ENCODE data around the gene CAMKMT. TPM values are rescaled to one million over a fixed set of nuclear protein-coding genes. Genes with fewer than 3 reads are reported as not detected.

Gene CAMKMT
- total RNA-seq, 3 donors from 2014 or later (not counting 1 experiment from before 2014, with no cell fraction given), result 18.1 to 25.0 (median 20.6) TPM

- TF ChIP-seq, protein P1, sequence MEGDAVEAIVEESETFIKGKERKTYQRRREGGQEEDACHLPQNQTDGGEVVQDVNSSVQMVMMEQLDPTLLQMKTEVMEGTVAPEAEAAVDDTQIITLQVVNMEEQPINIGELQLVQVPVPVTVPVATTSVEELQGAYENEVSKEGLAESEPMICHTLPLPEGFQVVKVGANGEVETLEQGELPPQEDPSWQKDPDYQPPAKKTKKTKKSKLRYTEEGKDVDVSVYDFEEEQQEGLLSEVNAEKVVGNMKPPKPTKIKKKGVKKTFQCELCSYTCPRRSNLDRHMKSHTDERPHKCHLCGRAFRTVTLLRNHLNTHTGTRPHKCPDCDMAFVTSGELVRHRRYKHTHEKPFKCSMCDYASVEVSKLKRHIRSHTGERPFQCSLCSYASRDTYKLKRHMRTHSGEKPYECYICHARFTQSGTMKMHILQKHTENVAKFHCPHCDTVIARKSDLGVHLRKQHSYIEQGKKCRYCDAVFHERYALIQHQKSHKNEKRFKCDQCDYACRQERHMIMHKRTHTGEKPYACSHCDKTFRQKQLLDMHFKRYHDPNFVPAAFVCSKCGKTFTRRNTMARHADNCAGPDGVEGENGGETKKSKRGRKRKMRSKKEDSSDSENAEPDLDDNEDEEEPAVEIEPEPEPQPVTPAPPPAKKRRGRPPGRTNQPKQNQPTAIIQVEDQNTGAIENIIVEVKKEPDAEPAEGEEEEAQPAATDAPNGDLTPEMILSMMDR (IDR thresholded peaks at IDR 0.05), result no peak
- 26% methylated on average over 2 of the region's 3 CpGs for WGBS (ENCODE audit: insufficient coverage)
- Mint-ChIP-seq H3K4me1 (peaks cover 9 to 14% of the 10 kb centered on the region in 2 donors), H3K4me3 (no peak overlapping the region), H3K27ac (peak overlapping the region in 1 of 2 donors; percentile 58), H3K27me3 (ENCODE audit: low read depth in 2 of 2) (no peaks in the 10 kb centered on the region), H3K9me3 (no peaks in the 10 kb centered on the region), H3K36me3 (no peaks in the 10 kb centered on the region)
- DNase-seq (no peak), ATAC-seq (no peak)
- Histone ChIP-seq H3K9me3 (ENCODE audit: control insufficient read depth, insufficient read depth, low read length) (no peaks in the 10 kb centered on the region), H3K36me3 (ENCODE audit: control insufficient read depth, insufficient read depth, low read length) (no peaks in the 10 kb centered on the region), H3K27ac (ENCODE audit: low read length) (peak overlapping the region; percentile 59), H3K4me1 (ENCODE audit: control insufficient read depth, insufficient read depth, low read length) (peaks cover 3% of the 10 kb centered on the region), H3K27me3 (ENCODE audit: control insufficient read depth, insufficient read depth, low read length) (no peaks in the 10 kb centered on the region), H3K4me3 (ENCODE audit: low read length) (no peak overlapping the region)
- intact Hi-C loops (cut with micrococcal nuclease), result no loop called here
Measured at GRCh38 chr2:44708661-44709000, 346.9 kb downstream of the CAMKMT start.

DNA sequence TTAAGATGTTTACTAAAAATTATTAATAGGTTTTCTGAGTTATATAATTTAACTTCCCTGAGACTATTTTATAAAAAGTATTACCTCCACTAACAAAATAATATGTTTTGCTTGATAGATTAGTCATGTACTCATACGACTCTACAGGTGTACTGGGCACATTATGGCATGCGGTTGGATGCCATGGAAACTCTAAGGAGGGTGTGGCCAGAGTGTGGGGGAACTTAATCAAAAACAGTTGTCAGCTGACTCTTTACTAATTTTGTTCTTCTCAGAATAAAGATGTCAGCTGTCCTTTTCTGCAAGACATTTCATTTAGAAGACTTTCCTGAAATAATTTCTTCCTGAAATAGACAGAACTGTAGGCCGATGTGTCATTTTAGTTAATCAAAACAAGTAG is 351.4 kb downstream of the CAMKMT start:
- no peaks in the 10 kb centered on the region for H3K27me3 ChIP-seq (ENCODE audit: control insufficient read depth, insufficient read depth, low read length)
- intact Hi-C loops (cut with micrococcal nuclease), result no loop called here
- H3K4me1 ChIP-seq (ENCODE audit: control insufficient read depth, insufficient read depth, low read length), result peaks cover 3% of the 10 kb centered on the region
- ATAC-seq, result no peak
- TF ChIP-seq, protein P1 (IDR thresholded peaks at IDR 0.05), result no peak
- no peaks in the 10 kb centered on the region for H3K9me3 Mint-ChIP-seq
- no peak overlapping the region for H3K4me3 Mint-ChIP-seq
- no peaks in the 10 kb centered on the region for H3K27me3 Mint-ChIP-seq (ENCODE audit: low read depth in 2 of 2)
- no peak overlapping the region for H3K27ac Mint-ChIP-seq
- DNase-seq, result no peak
- no peaks in the 10 kb centered on the region for H3K9me3 ChIP-seq (ENCODE audit: control insufficient read depth, insufficient read depth, low read length)
- H3K36me3 Mint-ChIP-seq, result no peaks in the 10 kb centered on the region
- peak overlapping the region; percentile 25 for H3K27ac ChIP-seq (ENCODE audit: low read length)
- H3K36me3 ChIP-seq (ENCODE audit: control insufficient read depth, insufficient read depth, low read length), result no peaks in the 10 kb centered on the region
- H3K4me1 Mint-ChIP-seq, result peaks cover 7 to 11% of the 10 kb centered on the region in 2 donors
- H3K4me3 ChIP-seq (ENCODE audit: low read length), result no peak overlapping the region
- WGBS (ENCODE audit: insufficient coverage), result 58% methylated on average over 2 of the region's 3 CpGs

- peaks cover 3% of the 10 kb centered on the region for H3K4me1 ChIP-seq (ENCODE audit: control insufficient read depth, insufficient read depth, low read length)
- no peak overlapping the region for H3K4me3 ChIP-seq (ENCODE audit: low read length)
- Mint-ChIP-seq H3K9me3 (no peaks in the 10 kb centered on the region), H3K4me3 (no peak overlapping the region), H3K36me3 (no peaks in the 10 kb centered on the region), H3K27me3 (ENCODE audit: low read depth in 2 of 2) (no peaks in the 10 kb centered on the region), H3K4me1 (peaks cover 0 to 5% of the 10 kb centered on the region in 2 donors), H3K27ac (no peak overlapping the region)
- intact Hi-C loops (cut with micrococcal nuclease), result no loop called here
- TF ChIP-seq, protein P1 (IDR thresholded peaks at IDR 0.05), result no peak
- DNase-seq (no peak), ATAC-seq (no peak)
- 97% methylated on average over 3 of the region's 3 CpGs for WGBS (ENCODE audit: insufficient coverage)
- no peaks in the 10 kb centered on the region for H3K9me3 ChIP-seq (ENCODE audit: control insufficient read depth, insufficient read depth, low read length)
- no peaks in the 10 kb centered on the region for H3K36me3 ChIP-seq (ENCODE audit: control insufficient read depth, insufficient read depth, low read length)
- H3K27ac ChIP-seq (ENCODE audit: low read length), result no peak overlapping the region
- H3K27me3 ChIP-seq (ENCODE audit: control insufficient read depth, insufficient read depth, low read length), result no peaks in the 10 kb centered on the region
Measured at GRCh38 chr2:44715671-44716081, 353.9 kb downstream of the CAMKMT start.

DNA sequence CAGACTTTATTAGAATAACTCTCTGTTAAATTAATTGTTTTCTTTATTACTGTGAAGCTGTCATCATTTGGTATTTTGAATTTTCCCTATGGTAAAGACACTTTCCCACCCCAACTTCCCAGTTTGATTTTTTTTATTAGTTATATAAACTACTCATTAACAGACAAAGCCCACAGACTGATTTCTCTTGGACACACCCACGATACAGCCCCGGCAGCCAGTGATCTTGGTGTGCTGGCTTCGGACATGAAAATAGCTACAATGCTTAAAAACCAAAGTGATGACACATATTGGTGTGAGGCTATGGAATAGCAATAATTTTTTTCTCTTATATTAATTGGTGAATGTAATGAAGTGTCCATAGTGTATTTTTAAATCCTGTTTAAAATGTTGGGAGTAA is 354.4 kb downstream of the CAMKMT start:
- TF ChIP-seq, protein P1 (IDR thresholded peaks at IDR 0.05), result no peak
- 95% methylated on average over 3 of the region's 3 CpGs for WGBS (ENCODE audit: insufficient coverage)
- DNase-seq (no peak), ATAC-seq (no peak)
- no peaks in the 10 kb centered on the region for H3K36me3 Mint-ChIP-seq
- Histone ChIP-seq H3K36me3 (ENCODE audit: control insufficient read depth, insufficient read depth, low read length) (no peaks in the 10 kb centered on the region), H3K9me3 (ENCODE audit: control insufficient read depth, insufficient read depth, low read length) (no peaks in the 10 kb centered on the region), H3K4me1 (ENCODE audit: control insufficient read depth, insufficient read depth, low read length) (peaks cover 3% of the 10 kb centered on the region), H3K27ac (ENCODE audit: low read length) (no peak overlapping the region), H3K4me3 (ENCODE audit: low read length) (no peak overlapping the region), H3K27me3 (ENCODE audit: control insufficient read depth, insufficient read depth, low read length) (no peaks in the 10 kb centered on the region)
- H3K9me3 Mint-ChIP-seq, result no peaks in the 10 kb centered on the region
- H3K4me1 Mint-ChIP-seq, result peaks cover 0 to 5% of the 10 kb centered on the region in 2 donors
- intact Hi-C loops (cut with micrococcal nuclease), result no loop called here
- H3K4me3 Mint-ChIP-seq, result no peak overlapping the region
- H3K27me3 Mint-ChIP-seq (ENCODE audit: low read depth in 2 of 2), result no peaks in the 10 kb centered on the region
- H3K27ac Mint-ChIP-seq, result no peak overlapping the region
